ENCODE measurements around the gene CEP72.
"Not testable (repeated sequence)": the region's sequence is repeated elsewhere in the genome, so short reads cannot be mapped to it uniquely, and the experiment has no call there.

The CEP72 gene

DNA sequence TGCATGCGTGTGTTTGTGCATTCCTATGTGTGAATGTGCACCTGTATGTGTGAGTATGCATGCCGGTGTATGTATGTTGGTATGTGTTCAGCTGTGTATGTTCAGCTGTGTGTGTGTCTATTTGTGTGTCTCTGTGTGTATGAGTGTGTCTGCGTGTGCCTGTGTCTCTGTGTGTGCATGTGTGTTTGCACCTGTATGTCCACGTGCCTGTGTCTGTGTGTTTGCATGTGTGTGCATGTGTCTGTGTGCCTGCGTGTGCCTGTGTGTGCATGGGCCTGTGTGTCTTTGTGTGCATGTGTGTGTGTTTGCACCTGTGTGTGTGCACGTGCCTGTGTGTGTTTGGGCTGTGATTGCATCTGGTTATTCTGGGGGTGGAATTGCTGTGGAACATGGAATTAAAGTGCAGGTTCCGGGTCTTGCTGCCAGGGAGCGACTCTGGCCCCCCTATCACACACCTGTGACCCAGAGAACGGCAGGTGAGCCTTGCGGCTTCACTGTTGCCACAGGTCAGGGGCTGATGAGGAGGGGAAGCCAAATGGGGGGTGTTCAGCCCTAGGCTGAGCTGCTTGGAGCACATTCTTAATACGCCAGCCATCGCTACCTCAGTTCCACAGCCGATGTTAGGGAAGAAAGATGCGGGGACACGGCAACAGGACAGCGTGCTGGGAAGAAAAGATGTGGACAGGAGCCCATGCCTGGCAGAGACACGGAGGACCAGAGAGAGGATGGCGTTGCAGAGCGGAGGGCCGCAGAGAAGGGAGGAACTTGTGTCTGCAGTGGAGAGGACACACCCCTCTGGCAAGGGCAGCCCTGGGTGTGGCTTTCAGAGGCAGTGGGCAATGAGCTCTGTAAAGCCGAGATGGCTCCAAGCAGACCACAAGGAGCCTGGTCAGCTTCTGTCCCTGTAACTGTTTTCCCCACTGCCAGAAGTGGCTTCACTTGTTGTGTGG is 84.9 kb downstream of the CEP72 start:
- not testable (repeated sequence) for DNase-seq (ENCODE audit: low read depth in 4 of 4, low spot score in 1 of 4)

All from stimulated activated CD4-positive, alpha-beta T cell treated with anti-CD3 and anti-CD28 coated beads, Interleukin-1b, Interleukin-23, amount 100 ng/mL, for 24 hours (primary cell).